Adrenal gland (tissue), 5 donors: Measurements from ENCODE around the gene DNAH11.

ENCODE experiments used
- POLR2A ChIP-seq, 2 donors: fragments of 450-650 bp; IDR thresholded peaks; one replicate each; pipeline ENCODE4 v1.6.1; 2017; ENCODE audit warnings: antibody characterized with exemption in 2 of 2, mild to moderate bottlenecking in 2 of 2, moderate library complexity in 1 of 2
- TF ChIP-seq, protein P1 (sequence below), 6 experiments: fragments of 450-650 bp in 4 of 6; fragments of 200-600 bp in 2 of 6; sonication (generic) in 1 of 6; IDR thresholded peaks; 1 replicate in 5 of 6; 2 replicates in 1 of 6; pipeline versions ENCODE4 v1.5.1 to v1.8.0; 2016 to 2021; ENCODE audit warnings: antibody characterized with exemption in 6 of 6, mild to moderate bottlenecking in 2 of 6, moderate library complexity in 1 of 6
- donor health status: DM: no; HTN: no; CAD: no.

DNA sequence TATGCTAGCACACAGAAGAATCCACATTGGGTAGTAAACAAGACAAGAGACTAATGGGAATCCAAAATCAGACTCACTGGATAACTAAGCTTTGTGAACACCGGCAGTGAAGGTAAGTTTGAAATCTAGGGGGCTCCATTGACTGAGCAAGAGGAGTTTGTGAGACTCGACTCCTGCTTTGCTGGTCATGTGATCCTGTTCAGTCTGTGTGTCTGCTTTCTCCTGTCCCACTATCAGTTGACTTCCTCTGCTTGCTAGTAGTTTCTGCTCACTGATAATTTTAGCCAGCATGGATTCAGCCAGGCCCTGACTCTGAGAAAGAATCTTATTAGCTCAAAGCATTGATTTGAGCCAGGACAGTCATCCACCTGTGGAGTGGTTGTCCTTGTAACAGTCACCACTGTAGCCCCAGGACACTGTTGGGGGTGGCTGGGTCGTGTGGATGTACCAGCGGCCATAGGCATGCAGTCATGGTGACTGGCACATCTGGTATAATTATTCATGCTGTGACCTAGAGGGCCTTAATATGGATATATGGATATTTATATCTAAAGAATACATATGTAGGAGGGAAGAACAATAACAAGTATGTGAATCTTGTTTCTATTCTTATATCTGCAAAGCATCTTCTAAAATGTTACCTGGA lies 44.4 kb downstream of the DNAH11 start:
- TF ChIP-seq, protein P1, sequence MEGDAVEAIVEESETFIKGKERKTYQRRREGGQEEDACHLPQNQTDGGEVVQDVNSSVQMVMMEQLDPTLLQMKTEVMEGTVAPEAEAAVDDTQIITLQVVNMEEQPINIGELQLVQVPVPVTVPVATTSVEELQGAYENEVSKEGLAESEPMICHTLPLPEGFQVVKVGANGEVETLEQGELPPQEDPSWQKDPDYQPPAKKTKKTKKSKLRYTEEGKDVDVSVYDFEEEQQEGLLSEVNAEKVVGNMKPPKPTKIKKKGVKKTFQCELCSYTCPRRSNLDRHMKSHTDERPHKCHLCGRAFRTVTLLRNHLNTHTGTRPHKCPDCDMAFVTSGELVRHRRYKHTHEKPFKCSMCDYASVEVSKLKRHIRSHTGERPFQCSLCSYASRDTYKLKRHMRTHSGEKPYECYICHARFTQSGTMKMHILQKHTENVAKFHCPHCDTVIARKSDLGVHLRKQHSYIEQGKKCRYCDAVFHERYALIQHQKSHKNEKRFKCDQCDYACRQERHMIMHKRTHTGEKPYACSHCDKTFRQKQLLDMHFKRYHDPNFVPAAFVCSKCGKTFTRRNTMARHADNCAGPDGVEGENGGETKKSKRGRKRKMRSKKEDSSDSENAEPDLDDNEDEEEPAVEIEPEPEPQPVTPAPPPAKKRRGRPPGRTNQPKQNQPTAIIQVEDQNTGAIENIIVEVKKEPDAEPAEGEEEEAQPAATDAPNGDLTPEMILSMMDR (IDR thresholded peaks at IDR 0.05) = no peak
- TF ChIP-seq POLR2A (IDR thresholded peaks at IDR 0.05) = no peak
